Activated T-cell treated with anti-CD3 and anti-CD28 coated beads for 4 hours (primary cell): ENCODE measurements around the gene KY.

ENCODE experiments used
- DNase-seq: peaks from one replicate; pipeline ENCODE4 v3.0.0-alpha.2; 2020

Gene KY, protein sequence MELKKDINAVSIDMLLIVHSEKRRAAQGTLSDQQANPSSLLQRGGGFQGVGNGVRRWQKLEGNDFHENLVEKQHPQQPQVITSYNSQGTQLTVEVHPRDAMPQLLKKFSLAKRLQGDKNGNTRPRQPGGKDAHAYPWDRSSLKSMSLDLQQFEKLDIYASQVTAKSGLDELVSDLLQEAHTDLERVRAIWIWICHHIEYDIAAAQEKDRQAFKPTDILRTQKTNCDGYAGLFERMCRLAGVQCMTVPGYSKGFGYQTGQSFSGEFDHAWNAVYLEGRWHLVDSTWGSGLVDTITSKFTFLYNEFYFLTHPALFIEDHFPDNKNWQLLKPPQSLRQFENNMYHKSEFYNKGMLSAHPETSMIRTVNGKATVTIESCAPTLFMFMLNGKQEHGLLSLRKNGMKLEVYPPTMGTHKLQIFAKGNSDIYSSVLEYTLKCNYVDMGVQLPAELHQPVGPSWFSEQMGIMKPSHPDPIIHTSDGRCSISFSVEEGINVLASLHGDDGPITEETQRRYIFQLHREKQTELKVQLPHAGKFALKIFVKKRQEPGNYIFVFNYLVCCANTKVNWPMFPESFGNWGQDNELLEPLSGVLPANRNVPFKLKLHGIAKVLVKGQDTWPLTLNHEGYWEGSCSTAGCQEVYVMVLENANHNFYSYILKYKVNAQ

GRCh38 chr3:134650431-134651346 is at the start of gene KY:
Gene KY, minus strand, starts transcription at chr3:134651022. Its CDS starts 62 bp downstream, at chr3:134650960.
- DNase-seq: no peak

- no peak for DNase-seq
These were observed 48.9 kb upstream of the KY start for GRCh38 chr3:134699721-134700120.

GRCh38 chr3:134699141-134699711 is 48.4 kb upstream of the KY start:
- DNase-seq: no peak

- DNase-seq: no peak
These were observed 47.2 kb upstream of the KY start for GRCh38 chr3:134697830-134698689.

- DNase-seq: no peak
These were observed 45.3 kb upstream of the KY start for GRCh38 chr3:134696155-134696554.

GRCh38 chr3:134694946-134695543 is 44.2 kb upstream of the KY start:
- DNase-seq: no peak

DNA sequence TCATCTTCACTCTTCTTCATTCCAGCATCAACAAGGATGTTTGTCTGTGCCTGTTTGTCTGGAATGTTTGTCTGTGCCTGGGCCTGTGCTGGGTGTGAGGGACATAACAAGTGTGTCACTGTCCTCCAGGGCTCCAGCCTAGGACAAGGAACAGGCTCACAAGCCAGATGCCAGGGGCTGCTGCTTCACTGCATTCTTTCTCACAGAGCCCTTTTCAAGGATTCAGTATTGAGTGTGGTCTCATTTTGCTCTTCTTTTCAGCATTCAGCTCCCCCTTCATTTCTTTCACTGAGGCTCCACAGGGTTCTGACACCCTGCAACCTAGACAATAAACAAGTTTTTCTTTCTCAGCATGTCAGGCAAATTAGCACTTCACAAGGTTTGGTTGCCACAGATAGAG is 43.6 kb upstream of the KY start:
- no peak for DNase-seq

GRCh38 chr3:134693804-134694203 is 43.0 kb upstream of the KY start:
- no peak for DNase-seq

DNA sequence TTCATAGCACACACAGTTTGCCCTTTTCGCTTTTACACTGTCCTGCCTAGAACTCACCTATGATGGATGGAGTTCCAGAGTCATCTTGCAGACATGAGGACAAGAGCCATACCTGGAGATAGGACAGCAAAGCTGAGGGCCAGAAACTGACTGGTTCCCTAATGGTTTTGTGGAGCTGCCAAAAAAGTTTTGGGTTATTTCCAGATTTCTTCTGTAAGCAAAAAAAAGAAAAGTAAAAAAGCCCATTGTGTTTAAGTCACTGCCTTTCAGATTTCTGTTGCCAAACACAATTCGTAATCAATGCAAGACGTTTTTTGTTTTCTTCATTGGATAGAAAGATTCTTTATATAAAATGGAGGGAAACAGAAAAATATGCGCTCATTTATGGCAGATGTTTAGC is 42.4 kb upstream of the KY start:
- no peak for DNase-seq

DNA sequence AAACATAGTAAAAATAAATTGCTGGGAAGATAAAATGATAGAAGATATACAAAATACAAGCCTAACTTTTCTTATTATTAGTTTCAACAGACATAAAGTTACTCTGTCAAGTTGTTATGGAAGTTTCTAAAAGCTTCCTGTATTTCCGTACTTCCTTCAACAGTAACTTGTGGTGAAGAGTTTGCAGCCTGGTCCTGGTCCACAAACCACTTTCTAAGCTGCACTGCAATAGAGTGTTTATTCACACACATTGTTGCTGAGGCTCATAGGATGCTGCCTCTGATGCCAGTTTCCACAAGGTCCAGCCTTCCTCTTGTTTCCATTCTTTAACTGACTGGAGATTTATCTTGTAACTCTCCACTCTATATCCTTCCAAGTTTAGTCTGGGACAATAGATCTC is 39.4 kb upstream of the KY start:
- no peak for DNase-seq

DNA sequence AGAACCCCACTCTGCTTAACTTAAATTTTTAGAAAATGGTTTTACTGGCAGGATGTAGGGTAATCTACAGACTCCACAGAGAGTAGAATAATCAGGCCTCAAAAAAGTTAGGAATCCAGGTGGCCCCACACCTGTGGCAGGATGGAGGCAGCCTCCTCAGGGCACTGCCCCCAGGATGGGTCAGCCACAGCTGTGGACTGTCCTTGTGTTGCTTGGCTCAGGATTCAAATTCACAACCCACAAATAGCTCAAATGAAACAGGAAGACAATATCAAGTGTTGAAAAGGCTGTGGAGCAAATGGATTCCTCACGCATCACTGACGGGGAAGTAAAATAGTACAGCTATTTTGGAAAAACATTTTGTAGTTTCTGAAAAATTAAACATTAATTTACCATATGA is 36.8 kb upstream of the KY start:
- DNase-seq: no peak

DNA sequence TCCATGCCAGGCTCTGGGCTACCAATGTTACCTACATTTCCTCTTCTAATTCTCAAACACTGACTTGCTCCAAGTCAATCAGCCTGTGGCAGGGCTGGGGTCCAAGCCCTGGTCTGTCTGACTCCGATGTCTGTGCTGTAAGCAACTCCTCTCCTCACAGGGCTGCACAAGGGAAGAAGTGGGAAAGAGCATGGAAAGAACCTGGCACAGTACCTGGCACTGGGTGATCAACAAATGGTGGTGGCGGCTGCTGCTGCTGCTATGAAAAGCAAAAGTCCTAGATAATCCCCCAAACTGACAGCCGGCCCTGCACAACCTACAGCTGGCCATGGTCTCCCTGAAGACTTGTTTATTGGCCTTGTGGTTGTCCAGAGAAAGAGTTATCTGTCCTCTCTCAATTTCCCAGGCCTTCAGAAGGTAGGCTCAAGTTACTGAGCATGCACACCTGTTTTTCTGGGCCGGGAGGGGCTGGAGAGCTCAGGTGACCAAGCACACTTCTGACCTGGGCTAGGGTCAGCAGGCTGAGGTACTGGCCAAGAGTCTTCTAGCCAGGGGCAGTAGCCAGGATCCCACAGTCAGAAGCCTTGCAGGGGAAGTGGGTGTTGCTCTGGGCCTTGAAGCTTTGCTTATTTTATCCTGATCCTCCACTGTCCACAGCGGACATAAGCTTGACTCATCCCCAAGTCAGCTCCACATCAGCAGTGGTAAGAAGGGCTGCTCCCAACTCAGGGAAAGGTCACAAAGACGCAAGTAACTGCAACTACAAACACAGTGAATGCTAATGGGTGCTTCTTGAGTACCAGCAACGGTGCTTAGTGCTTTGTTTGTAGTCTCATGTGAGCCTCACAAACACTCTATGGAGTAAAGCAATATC is 35.3 kb upstream of the KY start:
- DNase-seq: no peak

- no peak for DNase-seq
These were observed 31.5 kb upstream of the KY start for GRCh38 chr3:134682196-134682880.

DNA sequence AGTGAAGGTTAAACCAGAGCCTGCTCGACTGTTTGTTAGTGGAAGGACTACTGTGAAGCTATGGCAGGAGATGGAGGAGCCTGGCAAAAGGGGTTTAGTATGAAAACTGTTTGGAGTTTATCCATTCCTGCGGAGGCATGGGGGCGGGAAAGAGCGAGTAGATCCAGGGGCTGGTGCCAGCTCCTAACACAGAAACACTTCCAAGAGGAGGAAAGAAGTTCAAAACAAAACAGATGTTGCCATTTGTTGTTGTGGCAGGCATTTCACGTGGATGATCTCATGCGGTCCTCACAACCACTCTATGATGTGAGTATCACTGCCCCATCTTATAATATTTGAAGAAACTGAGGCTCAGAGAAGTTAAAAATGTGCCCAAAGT is 30.7 kb upstream of the KY start:
- no peak for DNase-seq

DNA sequence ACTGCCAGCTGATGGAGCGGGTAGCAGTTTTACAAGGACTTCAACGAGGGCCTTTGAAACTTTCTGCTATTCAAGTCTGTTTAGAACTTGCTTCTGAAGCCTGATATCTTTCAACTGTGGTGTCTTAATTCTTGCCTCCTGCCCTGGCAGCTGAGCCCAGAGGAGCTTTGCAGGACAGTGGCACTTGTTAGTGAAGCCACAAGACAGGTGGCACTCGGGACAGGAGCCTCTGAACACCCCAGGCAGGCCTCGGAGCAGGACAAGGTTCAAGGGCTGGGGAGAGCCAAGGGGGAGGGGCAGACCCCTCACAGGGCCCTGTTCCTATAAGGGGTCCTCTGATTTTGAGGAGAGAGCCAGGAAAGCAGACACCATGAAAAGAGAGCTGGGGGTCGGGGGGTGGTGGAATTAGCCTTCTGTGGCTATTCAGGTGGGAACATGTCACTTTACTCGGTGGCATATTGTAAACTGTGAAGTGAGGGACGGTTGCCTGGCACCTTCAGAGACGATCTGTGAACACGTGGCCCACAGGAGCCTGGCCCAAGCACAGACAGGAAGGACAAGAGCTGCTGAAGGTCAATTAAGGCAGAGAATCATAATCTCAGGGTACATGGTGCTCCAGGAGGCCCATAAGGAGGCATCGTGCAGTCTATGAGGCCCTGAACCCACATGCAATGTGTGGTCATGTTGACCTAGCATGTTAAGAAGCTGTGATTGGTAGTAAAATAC is 30.1 kb upstream of the KY start:
- no peak for DNase-seq

DNA sequence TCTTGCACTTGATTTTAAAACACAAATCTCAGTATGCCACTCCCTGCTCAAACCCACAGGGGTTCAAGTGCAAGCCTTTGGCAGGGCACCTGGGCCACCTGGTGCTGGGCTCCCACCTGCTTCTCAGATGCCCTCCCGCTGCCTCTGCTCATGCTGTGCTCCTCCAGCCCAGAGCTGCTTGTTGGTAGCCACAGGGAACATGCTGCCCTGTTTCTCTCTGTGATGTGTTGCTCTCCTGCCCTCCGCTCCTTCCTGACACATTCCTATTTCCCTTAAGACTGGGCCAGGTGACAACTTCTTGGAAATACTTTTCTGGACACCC is 27.1 kb upstream of the KY start:
- no peak for DNase-seq

GRCh38 chr3:134677196-134677986 is 26.6 kb upstream of the KY start:
- no peak for DNase-seq

DNA sequence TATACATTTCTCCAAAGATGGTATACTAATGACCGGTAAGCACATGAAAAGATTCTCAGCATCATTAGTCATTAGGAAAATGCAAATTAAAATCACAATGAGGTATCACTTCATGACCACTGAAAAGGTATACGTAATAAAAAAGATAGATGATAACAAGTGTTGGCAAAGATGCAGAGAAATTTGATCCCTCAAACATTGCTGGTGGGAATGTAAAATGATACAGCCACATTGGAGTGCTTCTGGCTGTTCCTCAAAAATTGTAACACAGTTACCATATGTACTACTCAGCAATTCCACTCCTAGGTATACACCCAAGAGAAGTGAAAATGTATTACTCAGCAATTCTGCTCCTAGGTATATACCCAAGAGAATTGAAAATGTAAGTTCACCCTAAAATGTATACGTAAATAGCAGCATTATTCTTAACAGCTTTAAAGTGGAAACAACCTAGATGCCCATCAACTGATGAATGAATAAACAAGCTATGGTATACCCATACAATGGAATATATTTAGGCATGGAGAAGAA is 25.0 kb upstream of the KY start:
- DNase-seq: no peak
